Activated naive CD8-positive, alpha-beta T cell treated with anti-CD3 and anti-CD28 coated beads for 36 hours (primary cell): ENCODE data around the gene PRMT6. TPM values are rescaled to one million over a fixed set of nuclear protein-coding genes. Genes with fewer than 3 reads are reported as not detected.
"Not testable (repeated sequence)": the region's sequence is repeated elsewhere in the genome, so short reads cannot be mapped to it uniquely, and the experiment has no call there.

ENCODE experiments used
- DNase-seq: peaks from one replicate; pipeline ENCODE4 v3.0.0; 2021
- H3K27ac Mint-ChIP-seq: one replicate; pipeline ENCODE4 v1.8.0; 2022; ENCODE audit warnings: mild to moderate bottlenecking, moderate library complexity, mixed read lengths
- H3K27me3 Mint-ChIP-seq: one replicate; pipeline ENCODE4 v1.8.0; 2022; ENCODE audit warnings: mild to moderate bottlenecking, mixed read lengths
- H3K36me3 Mint-ChIP-seq: one replicate; pipeline ENCODE4 v1.8.0; 2021; ENCODE audit warnings: mild to moderate bottlenecking, mixed read lengths
- H3K4me1 Mint-ChIP-seq: one replicate; pipeline ENCODE4 v1.8.0; 2021; ENCODE audit warnings: mixed read lengths
- H3K4me3 Mint-ChIP-seq: one replicate; pipeline ENCODE4 v1.8.0; 2022; ENCODE audit warnings: mild to moderate bottlenecking, moderate library complexity, mixed read lengths
- H3K9me3 Mint-ChIP-seq: one replicate; pipeline ENCODE4 v1.8.0; 2022; ENCODE audit warnings: mixed read lengths
- total RNA-seq, 2 experiments: library from RNA; stranded (reverse); gene quantifications; one replicate each; pipeline ENCODE4 v1.2.3, GENCODE V29; 2021

Gene PRMT6
- total RNA-seq, 2 experiments from 2014 or later, result 30.6 to 31.4 TPM

GRCh38 chr1:107058245-107059032 lies 2.0 kb downstream of the PRMT6 start:
- peaks cover 39% of the 10 kb centered on the region for H3K36me3 Mint-ChIP-seq
- H3K4me3 Mint-ChIP-seq, result peak overlapping the region; percentile 98
- H3K27ac Mint-ChIP-seq, result peak overlapping the region; percentile 98
- no peaks in the 10 kb centered on the region for H3K27me3 Mint-ChIP-seq
- peaks cover 17% of the 10 kb centered on the region for H3K4me1 Mint-ChIP-seq
- H3K9me3 Mint-ChIP-seq, result no peaks in the 10 kb centered on the region
- no peak for DNase-seq

DNA sequence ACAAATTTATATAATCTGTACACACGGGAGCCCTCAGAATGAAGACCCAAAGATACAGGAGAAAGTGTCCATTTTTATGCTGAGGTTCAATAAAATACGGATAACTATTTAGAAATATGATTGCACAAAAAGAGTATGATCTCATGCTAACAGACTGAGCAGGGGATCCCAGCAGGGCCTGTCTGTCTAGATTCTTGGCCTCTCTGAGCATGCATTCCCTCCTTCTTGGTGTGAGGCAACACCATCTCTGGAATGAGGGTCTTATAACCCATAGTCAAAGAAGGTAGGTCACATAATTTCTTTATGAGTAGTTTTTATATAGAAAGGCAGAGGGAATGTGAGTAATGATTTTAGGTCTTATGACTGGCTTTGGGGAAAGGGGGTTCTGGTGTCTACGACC lies 5.4 kb downstream of the PRMT6 start:
- Mint-ChIP-seq H3K27ac (no peak overlapping the region), H3K9me3 (no peaks in the 10 kb centered on the region), H3K27me3 (no peaks in the 10 kb centered on the region), H3K4me1 (peaks cover 17% of the 10 kb centered on the region), H3K36me3 (peaks cover 29% of the 10 kb centered on the region), H3K4me3 (no peak overlapping the region)
- DNase-seq, result no peak

DNA sequence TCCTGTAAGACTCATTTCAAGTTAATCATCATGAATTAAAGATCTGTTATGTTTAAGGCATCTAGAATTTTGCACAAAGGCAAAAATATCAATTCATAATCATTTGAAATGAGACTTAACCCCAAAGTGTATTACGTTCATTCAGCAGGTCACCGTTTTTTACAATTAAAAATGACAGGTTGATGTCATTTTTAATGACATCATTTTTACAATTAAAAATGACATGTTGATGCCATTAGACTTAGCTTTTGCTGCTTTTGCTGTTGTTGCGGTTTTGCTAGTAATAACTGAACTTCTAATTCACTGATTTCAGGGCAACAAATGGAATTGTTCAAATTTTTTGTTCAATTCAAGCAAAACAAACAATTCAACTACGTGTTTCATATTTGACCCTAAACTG lies 17.0 kb downstream of the PRMT6 start:
- Mint-ChIP-seq H3K4me3 (no peak overlapping the region), H3K27me3 (peaks cover 4% of the 10 kb centered on the region), H3K36me3 (no peaks in the 10 kb centered on the region), H3K27ac (no peak overlapping the region), H3K4me1 (no peaks in the 10 kb centered on the region), H3K9me3 (no peaks in the 10 kb centered on the region)
- DNase-seq, result no peak

GRCh38 chr1:107076841-107077240 lies 20.4 kb downstream of the PRMT6 start:
- no peak for DNase-seq

GRCh38 chr1:107079249-107079648 lies 22.8 kb downstream of the PRMT6 start:
- Mint-ChIP-seq H3K4me3 (no peak overlapping the region), H3K9me3 (peaks cover 3% of the 10 kb centered on the region)

More at GRCh38 chr1:107076841-107077240, 20.4 kb downstream of the PRMT6 start:
- H3K4me3 Mint-ChIP-seq, result no peak overlapping the region
- H3K27me3 Mint-ChIP-seq, result peaks cover 16% of the 10 kb centered on the region
- no peaks in the 10 kb centered on the region for H3K9me3 Mint-ChIP-seq
- H3K36me3 Mint-ChIP-seq, result no peaks in the 10 kb centered on the region
- H3K4me1 Mint-ChIP-seq, result no peaks in the 10 kb centered on the region
- no peak overlapping the region for H3K27ac Mint-ChIP-seq

GRCh38 chr1:107081102-107081501 lies 24.6 kb downstream of the PRMT6 start:
- H3K9me3 Mint-ChIP-seq, result peaks cover 13% of the 10 kb centered on the region
- peaks cover 15% of the 10 kb centered on the region for H3K27me3 Mint-ChIP-seq
- no peak for DNase-seq
- no peaks in the 10 kb centered on the region for H3K36me3 Mint-ChIP-seq
- no peak overlapping the region for H3K4me3 Mint-ChIP-seq
- H3K4me1 Mint-ChIP-seq, result no peaks in the 10 kb centered on the region
- H3K27ac Mint-ChIP-seq, result no peak overlapping the region

More at GRCh38 chr1:107079249-107079648, 22.8 kb downstream of the PRMT6 start:
- Mint-ChIP-seq H3K36me3 (no peaks in the 10 kb centered on the region), H3K27ac (no peak overlapping the region), H3K4me1 (no peaks in the 10 kb centered on the region), H3K27me3 (peaks cover 16% of the 10 kb centered on the region)
- DNase-seq, result no peak

GRCh38 chr1:107091418-107091817 lies 34.9 kb downstream of the PRMT6 start:
- Mint-ChIP-seq H3K27ac (no peak overlapping the region), H3K27me3 (peaks cover 5% of the 10 kb centered on the region), H3K36me3 (no peaks in the 10 kb centered on the region), H3K4me3 (no peak overlapping the region), H3K9me3 (no peaks in the 10 kb centered on the region), H3K4me1 (peaks cover 5% of the 10 kb centered on the region)
- no peak for DNase-seq

GRCh38 chr1:107093395-107093794 lies 36.9 kb downstream of the PRMT6 start:
- H3K9me3 Mint-ChIP-seq, H3K36me3 Mint-ChIP-seq, H3K27me3 Mint-ChIP-seq, H3K4me1 Mint-ChIP-seq, DNase-seq, H3K4me3 Mint-ChIP-seq, H3K27ac Mint-ChIP-seq: not testable (repeated sequence)

GRCh38 chr1:107095647-107096046 lies 39.2 kb downstream of the PRMT6 start:
- no peak overlapping the region for H3K4me3 Mint-ChIP-seq
- peaks cover 1% of the 10 kb centered on the region for H3K36me3 Mint-ChIP-seq
- peaks cover 5% of the 10 kb centered on the region for H3K4me1 Mint-ChIP-seq
- H3K27ac Mint-ChIP-seq, result no peak overlapping the region
- H3K9me3 Mint-ChIP-seq, result no peaks in the 10 kb centered on the region
- no peaks in the 10 kb centered on the region for H3K27me3 Mint-ChIP-seq
- no peak for DNase-seq

DNA sequence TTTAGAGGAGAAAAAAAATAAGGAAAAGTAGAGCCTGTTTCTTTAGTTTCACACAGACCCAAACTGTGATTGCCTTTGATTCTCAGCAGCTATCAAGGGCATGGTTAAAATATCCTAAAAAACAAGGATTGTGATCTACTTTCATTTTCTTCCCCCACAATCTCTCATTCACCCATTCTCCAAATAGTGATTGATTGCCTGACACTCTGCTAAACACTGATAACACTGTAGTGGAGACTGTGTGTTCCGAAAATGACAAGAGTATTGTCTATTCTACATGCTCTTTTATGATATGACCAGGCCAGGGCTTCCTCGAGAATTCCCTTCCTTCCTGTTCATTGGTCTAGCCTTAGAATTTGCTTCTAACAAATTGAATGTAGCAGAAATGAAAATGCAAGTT lies 40.2 kb downstream of the PRMT6 start:
- H3K36me3 Mint-ChIP-seq, result peaks cover 1% of the 10 kb centered on the region
- DNase-seq, result no peak
- H3K27me3 Mint-ChIP-seq, result no peaks in the 10 kb centered on the region
- no peaks in the 10 kb centered on the region for H3K9me3 Mint-ChIP-seq
- no peak overlapping the region for H3K27ac Mint-ChIP-seq
- peaks cover 5% of the 10 kb centered on the region for H3K4me1 Mint-ChIP-seq
- H3K4me3 Mint-ChIP-seq, result no peak overlapping the region

DNA sequence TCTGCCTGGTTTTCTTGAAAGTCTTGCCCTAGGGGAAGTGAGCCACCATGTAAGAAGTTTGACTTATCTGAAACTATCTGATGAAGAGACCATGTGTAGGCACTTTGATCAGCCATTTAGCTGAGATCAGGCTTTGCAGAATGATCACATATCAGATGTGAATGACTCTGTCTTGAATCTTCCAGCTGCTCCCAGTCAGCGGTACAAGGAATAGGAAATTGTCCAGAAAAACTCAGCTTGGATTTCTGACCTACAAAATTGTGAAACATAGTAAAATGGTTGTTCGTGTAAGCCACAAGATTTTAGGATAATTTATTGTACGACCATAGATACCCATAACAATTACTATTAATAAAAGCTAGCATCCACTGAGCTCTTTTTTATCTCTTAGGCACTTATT lies 42.5 kb downstream of the PRMT6 start:
- no peaks in the 10 kb centered on the region for H3K27me3 Mint-ChIP-seq
- H3K4me3 Mint-ChIP-seq, result no peak overlapping the region
- H3K4me1 Mint-ChIP-seq, result no peaks in the 10 kb centered on the region
- peaks cover 1% of the 10 kb centered on the region for H3K36me3 Mint-ChIP-seq
- no peak overlapping the region for H3K27ac Mint-ChIP-seq
- H3K9me3 Mint-ChIP-seq, result no peaks in the 10 kb centered on the region
- DNase-seq, result no peak

- Mint-ChIP-seq H3K27ac (no peak overlapping the region), H3K4me3 (no peak overlapping the region), H3K27me3 (no peaks in the 10 kb centered on the region), H3K36me3 (peaks cover 1% of the 10 kb centered on the region), H3K9me3 (no peaks in the 10 kb centered on the region), H3K4me1 (no peaks in the 10 kb centered on the region)
- DNase-seq, result no peak
Observed at GRCh38 chr1:107100331-107100984, 44.0 kb downstream of the PRMT6 start.

- H3K4me3 Mint-ChIP-seq, result no peak overlapping the region
- H3K9me3 Mint-ChIP-seq, result no peaks in the 10 kb centered on the region
- peak overlapping the region; percentile 10 for H3K27ac Mint-ChIP-seq
- H3K27me3 Mint-ChIP-seq, result no peaks in the 10 kb centered on the region
- no peaks in the 10 kb centered on the region for H3K36me3 Mint-ChIP-seq
- DNase-seq, result no peak
- peaks cover 2% of the 10 kb centered on the region for H3K4me1 Mint-ChIP-seq
Observed at GRCh38 chr1:107105914-107106313, 49.4 kb downstream of the PRMT6 start.
